KMS-11 (cell line): ENCODE data around the gene ANO3.

ENCODE experiments used
- H2AFZ ChIP-seq: fragments of 200-600 bp; sonication (generic); 2 replicates; pipeline ENCODE4 v1.6.1; 2016; ENCODE audit warnings: antibody characterized with exemption, mixed run types, low read depth
- H3K27ac ChIP-seq: fragments of 200-600 bp; sonication (generic); 2 replicates; pipeline ENCODE4 v1.6.1; 2016; ENCODE audit warnings: mild to moderate bottlenecking, mixed run types
- H3K27me3 ChIP-seq: fragments of 200-600 bp; sonication (generic); 2 replicates; pipeline ENCODE4 v1.6.1; 2017; ENCODE audit warnings: mild to moderate bottlenecking, low read depth, mixed run types, moderate library complexity; ENCODE audit not compliant: insufficient read depth
- H3K36me3 ChIP-seq: fragments of 200-600 bp; sonication (generic); 2 replicates; pipeline ENCODE4 v1.6.1; 2017; ENCODE audit warnings: mild to moderate bottlenecking, mixed run types; ENCODE audit not compliant: insufficient read depth
- H3K4me1 ChIP-seq: fragments of 200-600 bp; sonication (generic); 2 replicates; pipeline ENCODE4 v1.6.1; 2016; ENCODE audit warnings: mild to moderate bottlenecking, low read depth, mixed run types; ENCODE audit not compliant: poor library complexity, severe bottlenecking
- H3K4me2 ChIP-seq: fragments of 200-600 bp; sonication (generic); 2 replicates; pipeline ENCODE4 v1.7.0; 2016; ENCODE audit warnings: mild to moderate bottlenecking, mixed run types
- H3K4me3 ChIP-seq: fragments of 200-600 bp; sonication (generic); IDR thresholded peaks from 2 replicates; pipeline ENCODE4 v1.6.1; 2017; ENCODE audit warnings: low read depth, low read length, mixed read lengths; ENCODE audit not compliant: insufficient read depth
- H3K79me2 ChIP-seq: fragments of 200-600 bp; sonication (generic); 2 replicates; pipeline ENCODE4 v1.6.1; 2016; ENCODE audit warnings: low read depth, mixed run types; ENCODE audit not compliant: insufficient read depth
- H3K9ac ChIP-seq: fragments of 200-600 bp; sonication (generic); 2 replicates; pipeline ENCODE4 v1.6.1; 2016; ENCODE audit warnings: mild to moderate bottlenecking, mixed run types
- H4K20me1 ChIP-seq: fragments of 200-600 bp; sonication (generic); 2 replicates; pipeline ENCODE4 v1.6.1; 2016; ENCODE audit warnings: mild to moderate bottlenecking, mixed run types; ENCODE audit not compliant: insufficient read depth
- CTCF ChIP-seq: fragments of 200-600 bp; sonication (generic); conservative IDR thresholded peaks from 2 replicates; pipeline ENCODE4 v1.6.1; 2017; ENCODE audit warnings: low read depth, mild to moderate bottlenecking, antibody characterized with exemption, low read length, moderate library complexity, mixed read lengths

Gene ANO3

DNA sequence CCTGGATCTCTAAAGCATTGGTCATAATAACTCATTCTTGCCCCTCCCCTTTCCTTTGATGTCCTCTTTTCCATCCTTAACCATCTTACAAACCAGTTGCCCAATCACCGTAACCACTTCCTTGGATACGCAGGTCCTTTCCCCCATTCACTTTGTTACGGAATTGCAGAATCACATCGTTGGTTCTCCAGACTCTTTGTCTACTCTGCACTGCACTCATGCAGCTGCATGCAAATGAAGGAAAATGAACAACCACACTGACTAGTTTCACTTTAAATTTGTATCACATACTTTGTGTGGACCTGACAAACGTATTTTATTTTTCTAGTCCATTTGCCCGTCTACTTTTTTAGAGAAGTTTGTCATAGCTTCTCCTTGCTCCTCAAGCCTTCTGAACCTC is 320.0 kb downstream of the ANO3 start:
- H3K79me2 ChIP-seq, result no peaks in the 10 kb centered on the region
- H3K36me3 ChIP-seq, result no peaks in the 10 kb centered on the region
- no peak overlapping the region for H2AFZ ChIP-seq
- TF ChIP-seq CTCF, result no peak
- no peaks in the 10 kb centered on the region for H4K20me1 ChIP-seq
- no peak overlapping the region for H3K4me3 ChIP-seq
- no peak overlapping the region for H3K27ac ChIP-seq
- no peaks in the 10 kb centered on the region for H3K4me1 ChIP-seq
- H3K27me3 ChIP-seq, result no peaks in the 10 kb centered on the region
- no peak overlapping the region for H3K4me2 ChIP-seq
- H3K9ac ChIP-seq, result no peak overlapping the region

DNA sequence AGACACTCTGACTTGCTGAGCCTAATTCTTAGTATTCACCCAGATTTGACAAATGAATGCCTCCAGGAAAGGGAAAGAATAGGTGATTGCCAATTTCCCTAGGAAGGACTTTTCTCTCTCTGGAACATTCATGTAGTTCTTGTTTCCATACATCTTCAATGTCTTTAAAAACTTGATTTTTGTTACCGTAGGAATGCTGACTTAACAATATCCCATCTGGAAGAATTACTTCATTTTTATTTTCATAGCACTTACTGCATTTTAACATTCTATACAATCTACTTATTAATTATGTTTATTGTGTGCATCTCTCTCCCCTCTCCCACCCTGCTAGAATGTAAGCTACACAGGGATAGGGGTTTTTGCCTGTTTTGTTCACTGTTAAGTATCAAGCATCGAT is 323.4 kb downstream of the ANO3 start:
- no peaks in the 10 kb centered on the region for H3K79me2 ChIP-seq

GRCh38 chr11:26662916-26663315 is 331.0 kb downstream of the ANO3 start:
- Histone ChIP-seq H2AFZ (no peak overlapping the region), H4K20me1 (no peaks in the 10 kb centered on the region), H3K4me1 (no peaks in the 10 kb centered on the region), H3K4me2 (no peak overlapping the region), H3K4me3 (no peak overlapping the region), H3K9ac (no peak overlapping the region), H3K79me2 (no peaks in the 10 kb centered on the region), H3K27me3 (no peaks in the 10 kb centered on the region), H3K27ac (no peak overlapping the region), H3K36me3 (no peaks in the 10 kb centered on the region)
- no peak for TF ChIP-seq CTCF

More for the DNA sequence above, 323.4 kb downstream of the ANO3 start:
- H3K36me3 ChIP-seq, result no peaks in the 10 kb centered on the region
- no peak overlapping the region for H3K9ac ChIP-seq
- H3K27me3 ChIP-seq, result no peaks in the 10 kb centered on the region
- H2AFZ ChIP-seq, result no peak overlapping the region
- H4K20me1 ChIP-seq, result no peaks in the 10 kb centered on the region
- no peak for TF ChIP-seq CTCF
- H3K4me3 ChIP-seq, result no peak overlapping the region
- H3K27ac ChIP-seq, result no peak overlapping the region
- H3K4me1 ChIP-seq, result no peaks in the 10 kb centered on the region
- no peak overlapping the region for H3K4me2 ChIP-seq

GRCh38 chr11:26665036-26665435 is 333.1 kb downstream of the ANO3 start:
- Histone ChIP-seq H3K9ac (no peak overlapping the region), H3K4me2 (no peak overlapping the region), H3K4me3 (no peak overlapping the region), H2AFZ (no peak overlapping the region), H3K27ac (no peak overlapping the region), H3K79me2 (no peaks in the 10 kb centered on the region), H3K27me3 (no peaks in the 10 kb centered on the region), H4K20me1 (no peaks in the 10 kb centered on the region), H3K36me3 (no peaks in the 10 kb centered on the region), H3K4me1 (no peaks in the 10 kb centered on the region)
- TF ChIP-seq CTCF, result no peak

DNA sequence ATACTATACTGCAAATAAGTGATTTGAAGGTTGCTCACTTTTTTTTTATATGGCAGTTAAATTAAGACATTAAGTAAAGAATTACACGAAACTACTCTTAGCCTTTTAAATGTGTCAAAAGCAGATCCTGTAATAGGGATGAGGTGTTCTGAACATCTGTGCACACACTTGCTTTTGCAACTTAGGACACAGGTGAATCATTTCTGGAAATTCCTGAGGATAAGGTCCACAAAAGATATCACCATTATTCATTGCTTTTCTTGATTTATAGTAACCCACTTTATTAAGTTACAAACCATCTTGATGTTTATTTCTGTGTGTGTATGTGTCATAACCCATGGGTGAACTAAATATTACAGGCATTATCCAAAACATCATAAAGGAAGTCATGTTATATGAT is 334.0 kb downstream of the ANO3 start:
- H3K79me2 ChIP-seq, result no peaks in the 10 kb centered on the region
- no peaks in the 10 kb centered on the region for H3K36me3 ChIP-seq
- TF ChIP-seq CTCF, result no peak
- H3K4me3 ChIP-seq, result no peak overlapping the region
- no peaks in the 10 kb centered on the region for H3K27me3 ChIP-seq
- H3K4me2 ChIP-seq, result no peak overlapping the region
- H2AFZ ChIP-seq, result no peak overlapping the region
- H3K4me1 ChIP-seq, result no peaks in the 10 kb centered on the region
- H4K20me1 ChIP-seq, result no peaks in the 10 kb centered on the region
- no peak overlapping the region for H3K27ac ChIP-seq
- no peak overlapping the region for H3K9ac ChIP-seq
